GM12874 (cell line): Measurements from ENCODE around the gene HTRA3.

ENCODE experiments used
- CTCF ChIP-seq: IDR thresholded peaks from 2 replicates; pipeline ENCODE4 v1.5.1; 2011; ENCODE audit warnings: low read depth, mild to moderate bottlenecking, control low read depth, low read length, moderate library complexity; ENCODE audit not compliant: insufficient read depth

Gene HTRA3

GRCh38 chr4:8277356-8278008 is 7.9 kb downstream of the HTRA3 start:
- TF ChIP-seq CTCF = no peak

- TF ChIP-seq CTCF = no peak
These were observed 8.4 kb downstream of the HTRA3 start for GRCh38 chr4:8278009-8278395.

- no peak for TF ChIP-seq CTCF
These were observed 9.1 kb downstream of the HTRA3 start for GRCh38 chr4:8278421-8279287.

GRCh38 chr4:8279321-8280157 is 10.0 kb downstream of the HTRA3 start:
- TF ChIP-seq CTCF = no peak

GRCh38 chr4:8280158-8280875 is 10.8 kb downstream of the HTRA3 start:
- no peak for TF ChIP-seq CTCF

- TF ChIP-seq CTCF = no peak
These were observed 11.4 kb downstream of the HTRA3 start for GRCh38 chr4:8280876-8281440.
